ENCODE data around the gene FBXO3.

FBXO3 gene

GRCh38 chr11:33778675-33779074 lies 4.4 kb upstream of the FBXO3 start:
- H3K4me3 ChIP-seq (replicated peaks; ENCODE audit: low read depth, low read length) = no peak overlapping the region
- no peak for TF ChIP-seq CTCF (IDR thresholded peaks at IDR 0.05; ENCODE audit: low read length, missing control alignments)
- DNase-seq (ENCODE audit: low read depth) = peak; percentile 69

- no peak overlapping the region for H3K4me3 ChIP-seq (replicated peaks; ENCODE audit: low read depth, low read length)
- TF ChIP-seq CTCF (IDR thresholded peaks at IDR 0.05; ENCODE audit: low read length, missing control alignments) = no peak
- DNase-seq (ENCODE audit: low read depth) = no peak
These were observed 3.6 kb upstream of the FBXO3 start for GRCh38 chr11:33777906-33778305.

GRCh38 chr11:33775832-33776470 lies 1.6 kb upstream of the FBXO3 start:
- TF ChIP-seq CTCF (IDR thresholded peaks at IDR 0.05; ENCODE audit: low read length, missing control alignments) = no peak
- H3K4me3 ChIP-seq (replicated peaks; ENCODE audit: low read depth, low read length) = no peak overlapping the region
- DNase-seq (ENCODE audit: low read depth) = no peak

GRCh38 chr11:33775467-33775807 lies 1.1 kb upstream of the FBXO3 start:
- no peak for TF ChIP-seq CTCF (IDR thresholded peaks at IDR 0.05; ENCODE audit: low read length, missing control alignments)
- no peak overlapping the region for H3K4me3 ChIP-seq (replicated peaks; ENCODE audit: low read depth, low read length)
- no peak for DNase-seq (ENCODE audit: low read depth)

- TF ChIP-seq CTCF (IDR thresholded peaks at IDR 0.05; ENCODE audit: low read length, missing control alignments) = no peak
- DNase-seq (ENCODE audit: low read depth) = no peak
- H3K4me3 ChIP-seq (replicated peaks; ENCODE audit: low read depth, low read length) = peak overlapping the region; percentile 86
These were observed 581 bp upstream of the FBXO3 start for GRCh38 chr11:33774736-33775466.

GRCh38 chr11:33773404-33773986 lies 825 bp downstream of the FBXO3 start:
- peak overlapping the region; percentile 86 for H3K4me3 ChIP-seq (replicated peaks; ENCODE audit: low read depth, low read length)
- TF ChIP-seq CTCF (IDR thresholded peaks at IDR 0.05; ENCODE audit: low read length, missing control alignments) = no peak
- no peak for DNase-seq (ENCODE audit: low read depth)

All from fibroblast of pulmonary artery (primary cell).